Colonic mucosa (tissue), 4 donors: ENCODE results near the gene ENTPD1. TPM values are rescaled to one million over a fixed set of nuclear protein-coding genes. Genes with fewer than 3 reads are reported as not detected.
A peak's percentile ranks its signal among the peaks of the same experiment; 100 is the strongest.

Experiments used
- DNase-seq: peaks from one replicate; pipeline ENCODE4 v3.0.0-alpha.2; 2020
- H3K27ac ChIP-seq: fragments of 200-600 bp; one replicate; pipeline ENCODE4 v1.8.0; 2021
- H3K27me3 ChIP-seq: fragments of 200-600 bp; one replicate; pipeline ENCODE4 v1.8.0; 2021
- H3K36me3 ChIP-seq: fragments of 200-600 bp; one replicate; pipeline ENCODE4 v1.8.0; 2021
- H3K4me1 ChIP-seq: fragments of 200-600 bp; one replicate; pipeline ENCODE4 v1.8.0; 2021; ENCODE audit warnings: mild to moderate bottlenecking
- H3K4me3 ChIP-seq: fragments of 200-600 bp; one replicate; pipeline ENCODE4 v1.8.0; 2021
- H3K9ac ChIP-seq, 2 donors: one replicate each; pipeline ENCODE4 v1.7.0; 2013; ENCODE audit warnings: control low read depth in 2 of 2, low read depth in 2 of 2, low read length in 2 of 2
- H3K9me3 ChIP-seq: fragments of 200-600 bp; one replicate; pipeline ENCODE4 v1.8.0; 2021
- intact Hi-C: fragments of 100-400 bp; cut with DNase I; formaldehyde crosslinking; loops from one replicate; pipeline ENCODE4 v1.14.1; 2022
- total RNA-seq, 2 donors: library from RNA; stranded (reverse); fragmentation: NEBNext Ultra II Directional in 1 of 2; extraction: Animal tissue kit (Norgen Biotek cat#: 25700) in 1 of 2; gene quantifications; one replicate each; pipeline ENCODE4 v1.2.1, GENCODE V29; 2021
- TF ChIP-seq, protein P1 (sequence below): fragments of 200-600 bp; IDR thresholded peaks from one replicate; pipeline ENCODE4 v1.8.0; 2022; ENCODE audit warnings: antibody characterized with exemption, mild to moderate bottlenecking
- donor health status: healthy.
- donor health status: DM: no; HTN: no; CAD: no.
- donor health status: DM: no; HTN: no; CAD: no.

The ENTPD1 gene, protein sequence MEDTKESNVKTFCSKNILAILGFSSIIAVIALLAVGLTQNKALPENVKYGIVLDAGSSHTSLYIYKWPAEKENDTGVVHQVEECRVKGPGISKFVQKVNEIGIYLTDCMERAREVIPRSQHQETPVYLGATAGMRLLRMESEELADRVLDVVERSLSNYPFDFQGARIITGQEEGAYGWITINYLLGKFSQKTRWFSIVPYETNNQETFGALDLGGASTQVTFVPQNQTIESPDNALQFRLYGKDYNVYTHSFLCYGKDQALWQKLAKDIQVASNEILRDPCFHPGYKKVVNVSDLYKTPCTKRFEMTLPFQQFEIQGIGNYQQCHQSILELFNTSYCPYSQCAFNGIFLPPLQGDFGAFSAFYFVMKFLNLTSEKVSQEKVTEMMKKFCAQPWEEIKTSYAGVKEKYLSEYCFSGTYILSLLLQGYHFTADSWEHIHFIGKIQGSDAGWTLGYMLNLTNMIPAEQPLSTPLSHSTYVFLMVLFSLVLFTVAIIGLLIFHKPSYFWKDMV
- total RNA-seq: 10 to 100 TPM in 1 of 2 donors, 1 to 10 TPM in 1; 4.5 to 10.8 TPM

DNA sequence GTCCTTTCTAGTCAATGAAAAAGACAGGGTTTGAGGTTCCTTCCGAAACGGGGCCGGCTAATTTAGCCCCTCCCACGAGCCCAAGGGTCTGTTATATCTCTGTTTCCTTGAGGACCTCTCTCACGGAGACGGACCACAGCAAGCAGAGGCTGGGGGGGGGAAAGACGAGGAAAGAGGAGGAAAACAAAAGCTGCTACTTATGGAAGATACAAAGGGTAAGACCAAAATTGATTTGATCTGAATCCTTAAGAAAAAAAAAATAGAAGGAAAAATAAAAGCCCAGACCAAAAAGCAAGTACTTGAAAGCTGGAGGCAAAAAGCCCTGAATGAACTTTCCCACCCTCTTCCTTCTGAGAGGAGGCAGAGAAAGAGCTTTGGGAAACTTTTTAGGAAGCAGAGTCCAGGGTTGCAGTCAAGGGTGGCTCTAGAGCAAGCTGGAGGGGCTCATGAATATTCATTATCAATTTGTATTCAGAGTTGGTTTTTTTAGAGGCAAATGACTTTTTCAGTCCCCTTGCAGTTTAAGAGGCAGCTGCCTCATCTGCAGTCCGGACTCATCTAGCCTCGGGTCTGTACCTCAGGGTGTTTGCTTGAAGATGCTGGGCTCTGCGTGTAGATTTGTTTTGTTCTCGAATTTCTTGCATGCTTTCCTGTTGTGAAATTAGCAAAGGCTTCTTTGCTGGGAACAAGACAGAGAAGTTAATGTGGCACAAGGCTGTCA is at the start of gene ENTPD1:
TSS of gene ENTPD1 (plus strand) at position 123 of the 721 bp plus-strand sequence. CDS start at position 200, 77 bp downstream.
- peak within 1 kb of the TSS; percentile 29 for H3K4me3 ChIP-seq
- H3K36me3 ChIP-seq: no peaks in the 10 kb centered on the region
- no peaks in the 10 kb centered on the region for H3K4me1 ChIP-seq
- TF ChIP-seq, protein P1, sequence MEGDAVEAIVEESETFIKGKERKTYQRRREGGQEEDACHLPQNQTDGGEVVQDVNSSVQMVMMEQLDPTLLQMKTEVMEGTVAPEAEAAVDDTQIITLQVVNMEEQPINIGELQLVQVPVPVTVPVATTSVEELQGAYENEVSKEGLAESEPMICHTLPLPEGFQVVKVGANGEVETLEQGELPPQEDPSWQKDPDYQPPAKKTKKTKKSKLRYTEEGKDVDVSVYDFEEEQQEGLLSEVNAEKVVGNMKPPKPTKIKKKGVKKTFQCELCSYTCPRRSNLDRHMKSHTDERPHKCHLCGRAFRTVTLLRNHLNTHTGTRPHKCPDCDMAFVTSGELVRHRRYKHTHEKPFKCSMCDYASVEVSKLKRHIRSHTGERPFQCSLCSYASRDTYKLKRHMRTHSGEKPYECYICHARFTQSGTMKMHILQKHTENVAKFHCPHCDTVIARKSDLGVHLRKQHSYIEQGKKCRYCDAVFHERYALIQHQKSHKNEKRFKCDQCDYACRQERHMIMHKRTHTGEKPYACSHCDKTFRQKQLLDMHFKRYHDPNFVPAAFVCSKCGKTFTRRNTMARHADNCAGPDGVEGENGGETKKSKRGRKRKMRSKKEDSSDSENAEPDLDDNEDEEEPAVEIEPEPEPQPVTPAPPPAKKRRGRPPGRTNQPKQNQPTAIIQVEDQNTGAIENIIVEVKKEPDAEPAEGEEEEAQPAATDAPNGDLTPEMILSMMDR: no peak
- DNase-seq: peak; percentile 25
- peak within 1 kb of the TSS; percentile 58 to 61 for H3K9ac ChIP-seq
- intact Hi-C loops: no loop called here
- H3K9me3 ChIP-seq: no peaks in the 10 kb centered on the region
- H3K27ac ChIP-seq: peak within 1 kb of the TSS; percentile 49
- H3K27me3 ChIP-seq: no peaks in the 10 kb centered on the region

DNA sequence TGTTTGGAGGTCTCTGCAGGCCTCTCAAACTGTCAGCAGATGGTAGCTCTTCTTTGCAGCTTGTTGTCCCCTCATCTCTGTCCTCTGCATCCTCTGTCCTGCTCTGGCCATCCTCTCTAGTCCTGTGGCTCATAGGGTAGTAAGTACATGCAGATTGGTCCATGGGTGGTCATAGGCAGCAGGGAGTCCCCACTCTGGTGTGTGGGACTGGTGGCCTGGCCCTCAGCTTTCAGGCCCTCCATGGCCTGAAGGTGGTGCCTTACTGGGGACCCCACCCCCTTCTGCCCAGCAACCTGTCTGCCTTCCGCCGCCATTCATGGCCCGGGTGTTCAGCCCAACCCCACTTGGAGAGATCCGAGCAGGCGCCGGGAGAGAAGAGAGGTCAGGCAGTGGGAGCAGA is 49.4 kb upstream of the ENTPD1 start:
- no peak for DNase-seq
- no peak overlapping the region for H3K9ac ChIP-seq
- intact Hi-C loops: no loop called here
- H3K27ac ChIP-seq: no peak overlapping the region
- H3K4me1 ChIP-seq: no peaks in the 10 kb centered on the region
- H3K4me3 ChIP-seq: no peak overlapping the region
- TF ChIP-seq, protein P1: no peak
- H3K36me3 ChIP-seq: no peaks in the 10 kb centered on the region
- no peaks in the 10 kb centered on the region for H3K27me3 ChIP-seq
- no peaks in the 10 kb centered on the region for H3K9me3 ChIP-seq

DNA sequence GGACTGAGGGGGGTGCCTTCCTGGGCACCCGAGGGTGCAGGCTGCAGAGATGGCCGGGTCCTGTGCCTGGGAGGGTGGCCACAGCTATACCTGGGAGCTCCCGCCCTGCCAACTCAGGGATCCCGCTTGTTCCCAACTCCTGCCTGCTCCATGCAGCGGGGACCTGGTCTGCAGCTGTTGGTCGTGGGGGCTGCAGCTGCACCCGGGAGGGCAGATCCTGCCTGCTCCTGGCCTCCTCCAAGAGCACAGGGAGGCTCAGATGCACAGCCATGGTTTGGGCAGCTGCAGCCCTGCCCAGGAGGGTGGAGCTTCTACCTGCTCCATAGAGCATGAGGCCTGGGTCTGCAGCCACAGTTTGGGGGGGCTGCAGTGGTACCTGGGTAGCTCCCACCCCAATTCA is 49.0 kb upstream of the ENTPD1 start:
- H3K27ac ChIP-seq: no peak overlapping the region
- no peak overlapping the region for H3K4me3 ChIP-seq
- no peak overlapping the region for H3K9ac ChIP-seq
- no peaks in the 10 kb centered on the region for H3K27me3 ChIP-seq
- no peaks in the 10 kb centered on the region for H3K36me3 ChIP-seq
- H3K4me1 ChIP-seq: no peaks in the 10 kb centered on the region
- no peaks in the 10 kb centered on the region for H3K9me3 ChIP-seq
- no peak for DNase-seq
- intact Hi-C loops: no loop called here
- TF ChIP-seq, protein P1: no peak

- Histone ChIP-seq H3K4me1 (no peaks in the 10 kb centered on the region), H3K27me3 (no peaks in the 10 kb centered on the region), H3K27ac (no peak overlapping the region), H3K36me3 (no peaks in the 10 kb centered on the region), H3K9ac (no peak overlapping the region), H3K9me3 (no peaks in the 10 kb centered on the region), H3K4me3 (no peak overlapping the region)
- DNase-seq: no peak
- TF ChIP-seq, protein P1: no peak
- intact Hi-C loops: no loop called here
Observed at GRCh38 chr10:95711492-95711891, 44.5 kb upstream of the ENTPD1 start.

DNA sequence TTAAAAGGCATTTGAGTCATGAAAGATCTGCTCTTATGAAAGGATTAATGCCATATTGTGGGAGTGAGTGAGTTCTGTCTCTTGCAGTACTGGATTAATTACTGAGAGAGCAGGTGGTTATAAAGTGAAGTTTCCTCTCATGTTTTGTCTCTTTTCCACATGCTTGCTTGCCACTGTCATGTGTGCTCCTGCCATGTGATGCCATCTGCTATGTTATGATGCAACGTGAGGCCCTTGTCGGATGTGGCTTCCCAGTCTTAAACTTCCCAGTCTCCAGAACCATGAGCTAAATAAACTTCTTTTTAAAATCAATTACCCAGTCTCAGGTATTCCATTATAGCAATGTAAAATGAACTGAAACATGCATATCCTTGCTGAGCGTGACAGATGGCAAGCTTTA is 39.5 kb upstream of the ENTPD1 start:
- Histone ChIP-seq H3K36me3 (no peaks in the 10 kb centered on the region), H3K4me3 (no peak overlapping the region), H3K27me3 (no peaks in the 10 kb centered on the region), H3K27ac (no peak overlapping the region), H3K4me1 (no peaks in the 10 kb centered on the region), H3K9ac (no peak overlapping the region), H3K9me3 (no peaks in the 10 kb centered on the region)
- no peak for DNase-seq
- intact Hi-C loops: no loop called here
- TF ChIP-seq, protein P1: no peak
